ENCODE data around the gene VSX2.

VSX2 gene

DNA sequence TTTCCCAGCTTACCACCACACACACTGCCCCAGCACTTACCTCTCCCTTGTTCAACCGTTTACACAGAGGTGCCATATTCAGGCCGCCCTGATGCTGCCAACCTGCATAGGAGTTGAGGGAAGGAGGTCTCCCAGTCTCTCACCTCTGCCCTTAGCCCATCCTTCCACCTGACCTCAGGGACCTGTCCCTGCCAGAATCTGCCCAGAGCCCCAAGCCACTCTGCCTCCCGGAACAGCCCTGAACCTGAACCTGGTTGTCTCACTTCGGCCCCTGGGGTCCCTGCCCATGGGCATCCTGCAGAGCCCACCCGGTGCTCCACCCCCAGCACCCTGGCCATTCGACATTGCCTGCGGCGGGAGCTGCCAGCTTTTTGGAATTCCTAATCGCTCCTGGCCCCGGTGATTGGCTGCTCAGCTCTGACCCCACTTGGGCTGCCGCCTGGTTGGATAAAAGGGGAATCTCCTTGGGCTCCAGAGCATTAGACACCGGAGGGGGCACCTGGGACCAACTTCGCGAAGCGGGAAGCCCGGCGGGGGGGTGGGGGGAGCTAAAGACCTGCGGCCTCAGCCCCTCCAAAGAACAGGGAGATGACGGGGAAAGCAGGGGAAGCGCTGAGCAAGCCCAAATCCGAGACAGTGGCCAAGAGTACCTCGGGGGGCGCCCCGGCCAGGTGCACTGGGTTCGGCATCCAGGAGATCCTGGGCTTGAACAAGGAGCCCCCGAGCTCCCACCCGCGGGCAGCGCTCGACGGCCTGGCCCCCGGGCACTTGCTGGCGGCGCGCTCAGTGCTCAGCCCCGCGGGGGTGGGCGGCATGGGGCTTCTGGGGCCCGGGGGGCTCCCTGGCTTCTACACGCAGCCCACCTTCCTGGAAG, at the start of gene VSX2:
TSS of gene VSX2 (plus strand) at position 476 of the 874 bp plus-strand sequence. CDS start at position 589, 113 bp downstream.
- Histone ChIP-seq H4K20me1 (ENCODE audit: insufficient read depth) (no peaks in the 10 kb centered on the region), H3K4me2 (no peak within 1 kb of the TSS), H3K27ac (no peak within 1 kb of the TSS), H3K4me3 (IDR thresholded peaks at IDR 0.05; ENCODE audit: insufficient read depth, low read depth, low read length) (no peak within 1 kb of the TSS), H3K4me1 (ENCODE audit: low read depth, poor library complexity, severe bottlenecking) (no peaks in the 10 kb centered on the region), H3K79me2 (ENCODE audit: insufficient read depth, low read depth) (no peaks in the 10 kb centered on the region), H3K9ac (no peak within 1 kb of the TSS), H3K36me3 (ENCODE audit: insufficient read depth) (no peaks in the 10 kb centered on the region), H2AFZ (ENCODE audit: low read depth) (no peak within 1 kb of the TSS), H3K27me3 (ENCODE audit: insufficient read depth, low read depth) (no peaks in the 10 kb centered on the region; the same call in 1 of the 2 replicates)
- TF ChIP-seq, protein P1, sequence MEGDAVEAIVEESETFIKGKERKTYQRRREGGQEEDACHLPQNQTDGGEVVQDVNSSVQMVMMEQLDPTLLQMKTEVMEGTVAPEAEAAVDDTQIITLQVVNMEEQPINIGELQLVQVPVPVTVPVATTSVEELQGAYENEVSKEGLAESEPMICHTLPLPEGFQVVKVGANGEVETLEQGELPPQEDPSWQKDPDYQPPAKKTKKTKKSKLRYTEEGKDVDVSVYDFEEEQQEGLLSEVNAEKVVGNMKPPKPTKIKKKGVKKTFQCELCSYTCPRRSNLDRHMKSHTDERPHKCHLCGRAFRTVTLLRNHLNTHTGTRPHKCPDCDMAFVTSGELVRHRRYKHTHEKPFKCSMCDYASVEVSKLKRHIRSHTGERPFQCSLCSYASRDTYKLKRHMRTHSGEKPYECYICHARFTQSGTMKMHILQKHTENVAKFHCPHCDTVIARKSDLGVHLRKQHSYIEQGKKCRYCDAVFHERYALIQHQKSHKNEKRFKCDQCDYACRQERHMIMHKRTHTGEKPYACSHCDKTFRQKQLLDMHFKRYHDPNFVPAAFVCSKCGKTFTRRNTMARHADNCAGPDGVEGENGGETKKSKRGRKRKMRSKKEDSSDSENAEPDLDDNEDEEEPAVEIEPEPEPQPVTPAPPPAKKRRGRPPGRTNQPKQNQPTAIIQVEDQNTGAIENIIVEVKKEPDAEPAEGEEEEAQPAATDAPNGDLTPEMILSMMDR (conservative IDR thresholded peaks at IDR 0.05; ENCODE audit: low read depth, low read length): no peak

DNA sequence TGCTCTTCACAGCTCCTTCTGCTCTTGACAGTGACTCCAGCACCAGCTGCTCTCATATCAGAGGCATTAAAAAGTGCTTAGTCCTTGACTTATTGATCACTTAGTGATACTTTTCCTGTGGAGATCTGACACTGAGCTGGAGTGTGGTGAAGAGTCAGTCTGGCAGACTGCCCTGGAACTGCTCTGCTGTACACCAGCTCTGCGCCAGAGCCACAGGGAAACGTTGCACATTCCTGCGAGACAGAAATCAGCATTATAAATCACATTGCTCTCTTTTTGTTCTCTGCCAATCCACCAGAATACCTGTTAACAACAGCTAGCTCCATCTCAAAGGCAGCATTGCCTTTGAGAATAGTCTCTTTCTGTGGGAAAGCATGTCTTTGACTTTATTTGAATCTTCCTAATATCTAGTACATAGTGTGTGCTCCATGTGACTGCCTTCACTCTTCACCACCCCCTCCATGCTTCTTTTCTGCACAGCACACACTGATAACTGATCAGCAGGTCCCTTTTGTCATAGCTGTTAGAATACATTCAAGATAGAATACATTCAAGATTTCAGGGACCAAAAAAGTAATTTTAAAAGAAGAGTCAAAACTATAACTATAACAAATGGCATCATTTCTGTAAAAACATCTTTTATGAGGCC, 48.2 kb upstream of the VSX2 start:
- no peaks in the 10 kb centered on the region for H3K27me3 ChIP-seq (ENCODE audit: insufficient read depth, low read depth)
- H4K20me1 ChIP-seq (ENCODE audit: insufficient read depth): no peaks in the 10 kb centered on the region
- H3K36me3 ChIP-seq (ENCODE audit: insufficient read depth): no peaks in the 10 kb centered on the region
- TF ChIP-seq, protein P1 (conservative IDR thresholded peaks at IDR 0.05; ENCODE audit: low read depth, low read length): no peak
- H3K4me2 ChIP-seq: no peak overlapping the region
- H3K27ac ChIP-seq: no peak overlapping the region
- no peak overlapping the region for H3K4me3 ChIP-seq (IDR thresholded peaks at IDR 0.05; ENCODE audit: insufficient read depth, low read depth, low read length)
- H3K9ac ChIP-seq: no peak overlapping the region
- H3K4me1 ChIP-seq (ENCODE audit: low read depth, poor library complexity, severe bottlenecking): no peaks in the 10 kb centered on the region
- no peak overlapping the region for H2AFZ ChIP-seq (ENCODE audit: low read depth)
- H3K79me2 ChIP-seq (ENCODE audit: insufficient read depth, low read depth): no peaks in the 10 kb centered on the region

GRCh38 chr14:74194506-74195274, 44.6 kb upstream of the VSX2 start:
- H3K9ac ChIP-seq: no peak overlapping the region
- no peaks in the 10 kb centered on the region for H3K27me3 ChIP-seq (ENCODE audit: insufficient read depth, low read depth)
- no peak overlapping the region for H3K4me2 ChIP-seq
- no peaks in the 10 kb centered on the region for H3K36me3 ChIP-seq (ENCODE audit: insufficient read depth)
- no peaks in the 10 kb centered on the region for H3K79me2 ChIP-seq (ENCODE audit: insufficient read depth, low read depth)
- H3K27ac ChIP-seq: no peak overlapping the region
- no peaks in the 10 kb centered on the region for H3K4me1 ChIP-seq (ENCODE audit: low read depth, poor library complexity, severe bottlenecking)
- H4K20me1 ChIP-seq (ENCODE audit: insufficient read depth): no peaks in the 10 kb centered on the region
- TF ChIP-seq, protein P1 (conservative IDR thresholded peaks at IDR 0.05; ENCODE audit: low read depth, low read length): no peak
- H3K4me3 ChIP-seq (IDR thresholded peaks at IDR 0.05; ENCODE audit: insufficient read depth, low read depth, low read length): no peak overlapping the region
- H2AFZ ChIP-seq (ENCODE audit: low read depth): no peak overlapping the region

DNA sequence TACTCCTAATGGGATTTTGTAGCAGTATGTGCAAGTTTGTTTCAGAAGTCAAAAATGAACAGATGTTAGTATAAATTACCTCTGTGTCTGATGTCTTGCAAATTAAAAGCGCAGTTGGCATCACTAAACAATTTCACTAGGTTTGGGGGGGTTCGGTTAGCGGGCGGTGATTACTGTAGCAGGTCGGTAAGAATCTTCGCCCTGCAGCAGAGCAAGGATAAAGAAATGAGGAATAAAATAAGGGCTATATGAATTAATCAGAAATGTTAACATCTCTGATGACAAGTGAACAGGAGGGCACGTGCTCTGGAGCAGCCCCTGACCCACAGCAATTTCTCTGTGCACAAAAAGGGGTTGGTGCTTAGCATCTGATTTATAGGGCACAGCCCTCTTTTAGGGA, 43.6 kb upstream of the VSX2 start:
- Histone ChIP-seq H3K4me3 (IDR thresholded peaks at IDR 0.05; ENCODE audit: insufficient read depth, low read depth, low read length) (no peak overlapping the region), H3K79me2 (ENCODE audit: insufficient read depth, low read depth) (no peaks in the 10 kb centered on the region), H3K4me2 (no peak overlapping the region), H3K27ac (no peak overlapping the region), H3K4me1 (ENCODE audit: low read depth, poor library complexity, severe bottlenecking) (no peaks in the 10 kb centered on the region), H3K27me3 (ENCODE audit: insufficient read depth, low read depth) (no peaks in the 10 kb centered on the region), H3K9ac (no peak overlapping the region), H3K36me3 (ENCODE audit: insufficient read depth) (no peaks in the 10 kb centered on the region), H4K20me1 (ENCODE audit: insufficient read depth) (no peaks in the 10 kb centered on the region), H2AFZ (ENCODE audit: low read depth) (no peak overlapping the region)
- TF ChIP-seq, protein P1 (conservative IDR thresholded peaks at IDR 0.05; ENCODE audit: low read depth, low read length): no peak
